Activated CD8-positive, alpha-beta T cell treated with anti-CD3 and anti-CD28 coated beads, Interleukin-2, amount 10 ng/mL, durations not matched to agents 7 days and 5 days (primary cell): ENCODE data around the gene TAS2R16. TPM values are rescaled to one million over a fixed set of nuclear protein-coding genes. Genes with fewer than 3 reads are reported as not detected.
"Not testable (repeated sequence)": the region's sequence is repeated elsewhere in the genome, so short reads cannot be mapped to it uniquely, and the experiment has no call there.

Experiments used
- ATAC-seq: fragments of 150-1000 bp; cut with Tn5 transposase; one replicate; pipeline ENCODE4 v1.10.0; 2021; ENCODE audit warnings: moderate library complexity
- CTCF ChIA-PET: fragments of 350-600 bp; sonication (Branson Sonifier 250); formaldehyde crosslinking; loops from one replicate; lab custom pipeline; 2021; ENCODE audit warnings: antibody characterized with exemption; lab: Charles Lee
- POLR2A ChIA-PET: fragments of 350-600 bp; sonication (Branson Sonifier 250); formaldehyde crosslinking; loops from one replicate; lab custom pipeline; 2021; ENCODE audit warnings: antibody characterized with exemption; lab: Charles Lee
- DNase-seq: peaks from one replicate; pipeline ENCODE4 v3.0.0-alpha.2; 2020
- H3K27ac Mint-ChIP-seq: one replicate; pipeline ENCODE4 v1.8.0; 2021; ENCODE audit warnings: mild to moderate bottlenecking, mixed read lengths
- H3K27me3 Mint-ChIP-seq: one replicate; pipeline ENCODE4 v1.8.0; 2021; ENCODE audit warnings: low read depth, mixed read lengths
- H3K36me3 Mint-ChIP-seq: one replicate; pipeline ENCODE4 v1.8.0; 2021; ENCODE audit warnings: low read depth, mixed read lengths
- H3K4me1 Mint-ChIP-seq: one replicate; pipeline ENCODE4 v1.8.0; 2021; ENCODE audit warnings: low read depth, mixed read lengths
- H3K4me3 Mint-ChIP-seq: one replicate; pipeline ENCODE4 v1.8.0; 2021; ENCODE audit warnings: mild to moderate bottlenecking, mixed read lengths
- H3K9me3 Mint-ChIP-seq: one replicate; pipeline ENCODE4 v1.8.0; 2022; ENCODE audit warnings: mixed read lengths; ENCODE audit not compliant: insufficient read depth
- total RNA-seq, 2 experiments: library from RNA; stranded (reverse); gene quantifications; one replicate each; pipeline ENCODE4 v1.2.3, GENCODE V29; 2021

The TAS2R16 gene
- total RNA-seq, 2 experiments from 2014 or later = not detected

- Mint-ChIP-seq H3K27ac (no peak overlapping the region), H3K4me1 (no peaks in the 10 kb centered on the region), H3K27me3 (no peaks in the 10 kb centered on the region), H3K4me3 (no peak overlapping the region), H3K9me3 (no peaks in the 10 kb centered on the region), H3K36me3 (no peaks in the 10 kb centered on the region)
- CTCF ChIA-PET = no interaction called here
- no peak for DNase-seq
- no peak for ATAC-seq
- POLR2A ChIA-PET = no interaction called here
These were observed 24.5 kb downstream of the TAS2R16 start for GRCh38 chr7:122970740-122971725.

DNA sequence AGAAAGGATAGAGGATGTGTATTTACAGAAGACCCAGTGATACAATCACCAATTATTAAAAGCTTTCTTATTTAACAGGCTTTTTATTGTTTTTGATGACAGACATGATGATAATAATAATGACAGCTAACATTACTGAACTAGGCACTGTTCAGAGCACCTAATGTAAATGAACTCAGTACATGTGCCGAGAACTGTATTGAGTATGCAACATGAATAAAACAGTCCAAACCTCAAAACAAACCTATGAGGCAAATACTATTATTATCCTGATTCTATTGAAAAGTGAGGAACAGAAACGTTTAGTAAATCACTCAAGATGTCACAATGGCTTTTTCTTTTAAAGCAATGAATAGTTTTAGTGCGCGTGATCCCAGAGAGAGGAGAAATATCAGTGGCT, 27.1 kb downstream of the TAS2R16 start:
- Mint-ChIP-seq H3K4me3 (no peak overlapping the region), H3K27ac (no peak overlapping the region), H3K27me3 (no peaks in the 10 kb centered on the region), H3K4me1 (no peaks in the 10 kb centered on the region), H3K9me3 (no peaks in the 10 kb centered on the region), H3K36me3 (no peaks in the 10 kb centered on the region)
- DNase-seq = no peak
- no peak for ATAC-seq
- POLR2A ChIA-PET = no interaction called here
- CTCF ChIA-PET = no interaction called here

DNA sequence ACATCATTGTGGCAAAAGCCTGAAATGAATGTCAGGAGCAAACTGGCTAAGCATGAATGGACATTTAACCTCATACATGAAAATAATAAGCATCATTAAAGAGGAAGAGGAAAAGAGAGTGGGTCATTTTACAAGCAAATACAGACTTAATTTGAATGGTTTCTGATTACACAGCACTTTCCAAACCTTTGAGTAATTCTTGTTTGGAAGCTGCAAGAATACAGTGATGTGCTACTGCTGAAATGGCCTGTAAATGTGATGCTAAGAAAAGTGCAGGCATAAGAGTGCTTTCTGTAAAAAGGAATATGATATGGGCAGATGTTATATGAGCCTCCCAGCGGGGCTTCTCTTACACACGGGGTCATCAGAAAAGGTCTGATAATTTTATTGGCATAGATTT, 30.2 kb downstream of the TAS2R16 start:
- no peaks in the 10 kb centered on the region for H3K9me3 Mint-ChIP-seq
- no peaks in the 10 kb centered on the region for H3K27me3 Mint-ChIP-seq
- no peaks in the 10 kb centered on the region for H3K36me3 Mint-ChIP-seq
- no peaks in the 10 kb centered on the region for H3K4me1 Mint-ChIP-seq
- ATAC-seq (no peak), DNase-seq (no peak)
- POLR2A ChIA-PET = no interaction called here
- CTCF ChIA-PET = no interaction called here
- H3K4me3 Mint-ChIP-seq = no peak overlapping the region
- no peak overlapping the region for H3K27ac Mint-ChIP-seq

GRCh38 chr7:122953678-122954077, 41.8 kb downstream of the TAS2R16 start:
- DNase-seq, H3K27ac Mint-ChIP-seq, H3K27me3 Mint-ChIP-seq, ATAC-seq, H3K4me3 Mint-ChIP-seq, H3K4me1 Mint-ChIP-seq, CTCF ChIA-PET, POLR2A ChIA-PET, H3K36me3 Mint-ChIP-seq: not testable (repeated sequence)
- peaks cover 15% of the 10 kb centered on the region for H3K9me3 Mint-ChIP-seq

DNA sequence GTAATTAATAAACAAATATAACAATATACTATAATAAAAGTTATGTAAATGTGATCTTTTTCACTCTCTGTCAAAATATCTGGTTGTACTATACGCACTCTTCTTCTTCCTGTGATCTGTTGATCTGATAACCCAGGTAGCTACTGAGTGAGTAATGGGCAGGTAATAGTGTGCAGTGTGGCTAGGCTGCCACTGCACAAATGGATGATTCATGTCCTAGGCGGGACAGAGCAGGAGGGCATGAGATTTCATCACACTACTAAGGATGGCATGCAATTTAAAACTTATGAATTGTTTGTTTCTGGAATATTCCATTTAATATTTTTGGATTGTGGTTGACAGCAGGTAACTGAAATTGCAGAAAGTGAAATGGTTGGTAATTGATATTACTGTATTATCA, 44.5 kb downstream of the TAS2R16 start:
- ChIA-PET CTCF (no interaction called here), POLR2A (no interaction called here)
- peaks cover 5% of the 10 kb centered on the region for H3K9me3 Mint-ChIP-seq
- H3K36me3 Mint-ChIP-seq = no peaks in the 10 kb centered on the region
- H3K4me1 Mint-ChIP-seq = no peaks in the 10 kb centered on the region
- H3K27ac Mint-ChIP-seq = no peak overlapping the region
- DNase-seq = no peak
- no peak overlapping the region for H3K4me3 Mint-ChIP-seq
- H3K27me3 Mint-ChIP-seq = no peaks in the 10 kb centered on the region
- ATAC-seq = no peak

GRCh38 chr7:122949186-122949585, 46.3 kb downstream of the TAS2R16 start:
- ATAC-seq = no peak
- no peak overlapping the region for H3K27ac Mint-ChIP-seq
- ChIA-PET CTCF (no interaction called here), POLR2A (no interaction called here)
- no peak for DNase-seq
- no peaks in the 10 kb centered on the region for H3K27me3 Mint-ChIP-seq
- H3K9me3 Mint-ChIP-seq = peaks cover 4% of the 10 kb centered on the region
- H3K36me3 Mint-ChIP-seq = no peaks in the 10 kb centered on the region
- H3K4me1 Mint-ChIP-seq = no peaks in the 10 kb centered on the region
- H3K4me3 Mint-ChIP-seq = no peak overlapping the region

Other genes with a start within 250 kb of the TAS2R16 start
- not detected for gene CADPS2, start 109.2 kb downstream of the TAS2R16 start, total RNA-seq
- not detected for gene SLC13A1, start 204.3 kb upstream of the TAS2R16 start, total RNA-seq